H1 (cell line): ENCODE data around the gene SGCD. TPM values are rescaled to one million over a fixed set of nuclear protein-coding genes. Genes with fewer than 3 reads are reported as not detected.

Source experiments
- MAFK ChIP-seq: IDR thresholded peaks from 2 replicates; pipeline ENCODE4 v1.6.1; 2012; ENCODE audit warnings: low read depth, mild to moderate bottlenecking, improper control_type of control experiment, low read length
- PHF8 ChIP-seq: fragments of 200-600 bp; sonication (generic); conservative IDR thresholded peaks from 2 replicates; pipeline ENCODE4 v1.7.1; 2012; ENCODE audit warnings: low read depth, mild to moderate bottlenecking, inconsistent platforms, low read length, moderate library complexity
- polyA plus RNA-seq, 7 experiments: library from polyadenylated mRNA; depleted of rRNA in 3 of 7; stranded (reverse) in 5 of 7; unstranded in 2 of 7; fragments of >200 nt in 5 of 7; fragments of 200-250 nt in 2 of 7; gene quantifications; 1 replicate in 5 of 7; 2 replicates in 1 of 7; 4 replicates in 1 of 7; pipeline versions ENCODE4 v1.2.1 to v1.2.3, GENCODE V29; 2011 to 2013; ENCODE audit warnings: missing spikeins in 2 of 7, mixed read lengths in 2 of 7
- total RNA-seq: library from RNA; stranded (reverse); fragmentation: NEBNext Ultra II Directional; extraction: Animal tissue kit (Norgen Biotek cat#: 25700); gene quantifications from 2 replicates; pipeline ENCODE4 v1.2.1, GENCODE V29; 2021

Gene SGCD
- total and polyA plus RNA-seq, 2 of the 8 experiments (the other 6 are each of a cell fraction or from before 2014, with no cell fraction given): 0.04 to 0.08 TPM

- TF ChIP-seq MAFK: no peak
- TF ChIP-seq PHF8: no peak
Measured at GRCh38 chr5:156735477-156735876, 408.5 kb downstream of the SGCD start (continued).
